GM23338 (cell line): ENCODE measurements around the gene ZCCHC10.

Source experiments
- POLR2AphosphoS5 ChIP-seq: IDR thresholded peaks from 2 replicates; pipeline ENCODE4 v1.6.1; 2016; ENCODE audit warnings: antibody characterized with exemption, low read depth
- TF ChIP-seq, protein P1 (sequence below), 2 experiments: fragments of 200-600 bp in 1 of 2; sonication (generic) in 1 of 2; conservative IDR thresholded peaks; 2 replicates each; pipeline versions ENCODE4 v1.5.1 to v1.6.1; 2016 to 2017; ENCODE audit warnings: antibody characterized with exemption in 2 of 2, low read depth in 2 of 2, mild to moderate bottlenecking in 2 of 2, moderate library complexity in 1 of 2

DNA sequence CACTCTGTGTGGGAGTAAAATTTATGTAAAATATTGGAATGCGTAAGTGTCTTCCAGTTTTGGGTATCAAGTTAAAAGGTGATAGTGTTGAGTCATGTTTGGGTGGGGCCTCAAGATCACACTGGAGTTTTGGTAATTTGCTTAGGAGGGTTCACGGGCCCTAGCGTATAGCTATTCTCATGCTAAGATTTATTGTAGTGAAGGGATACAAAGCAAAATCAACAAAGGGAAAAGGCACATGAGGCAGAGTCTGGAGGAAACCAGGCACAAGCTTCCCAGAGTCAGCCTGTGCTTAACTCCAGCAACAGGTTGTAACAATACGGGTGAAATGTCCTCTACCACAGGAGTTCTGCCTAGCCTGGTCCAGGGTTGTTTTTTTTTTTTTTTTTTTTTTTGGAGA, 45.7 kb upstream of the ZCCHC10 start:
- TF ChIP-seq, protein P1, sequence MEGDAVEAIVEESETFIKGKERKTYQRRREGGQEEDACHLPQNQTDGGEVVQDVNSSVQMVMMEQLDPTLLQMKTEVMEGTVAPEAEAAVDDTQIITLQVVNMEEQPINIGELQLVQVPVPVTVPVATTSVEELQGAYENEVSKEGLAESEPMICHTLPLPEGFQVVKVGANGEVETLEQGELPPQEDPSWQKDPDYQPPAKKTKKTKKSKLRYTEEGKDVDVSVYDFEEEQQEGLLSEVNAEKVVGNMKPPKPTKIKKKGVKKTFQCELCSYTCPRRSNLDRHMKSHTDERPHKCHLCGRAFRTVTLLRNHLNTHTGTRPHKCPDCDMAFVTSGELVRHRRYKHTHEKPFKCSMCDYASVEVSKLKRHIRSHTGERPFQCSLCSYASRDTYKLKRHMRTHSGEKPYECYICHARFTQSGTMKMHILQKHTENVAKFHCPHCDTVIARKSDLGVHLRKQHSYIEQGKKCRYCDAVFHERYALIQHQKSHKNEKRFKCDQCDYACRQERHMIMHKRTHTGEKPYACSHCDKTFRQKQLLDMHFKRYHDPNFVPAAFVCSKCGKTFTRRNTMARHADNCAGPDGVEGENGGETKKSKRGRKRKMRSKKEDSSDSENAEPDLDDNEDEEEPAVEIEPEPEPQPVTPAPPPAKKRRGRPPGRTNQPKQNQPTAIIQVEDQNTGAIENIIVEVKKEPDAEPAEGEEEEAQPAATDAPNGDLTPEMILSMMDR (conservative IDR thresholded peaks at IDR 0.05; ENCODE audit: low read depth in 2 of 2): no peak
- no peak for TF ChIP-seq POLR2AphosphoS5
